Caco-2 (cell line): ENCODE data around the gene HOXB6. TPM values are rescaled to one million over a fixed set of nuclear protein-coding genes. Genes with fewer than 3 reads are reported as not detected.

Experiments used
- BruUV-seq: library from RNA; stranded (reverse); fragments of 400-500 nt; replicated peaks from 2 replicates; lab custom pipeline; 2021; lab: Mats Ljungman, UMichigan
- CTCF ChIA-PET: fragments of 300-600 bp; sonication (Branson Sonifier 250); formaldehyde crosslinking; loops from one replicate; lab custom pipeline; 2022; ENCODE audit warnings: antibody characterized with exemption; lab: Charles Lee
- POLR2A ChIA-PET: fragments of 300-600 bp; sonication (Branson Sonifier 250); formaldehyde crosslinking; loops from one replicate; lab custom pipeline; 2022; ENCODE audit warnings: antibody characterized with exemption; lab: Charles Lee
- DNase-seq, 2 experiments: peaks; one replicate each; pipeline versions ENCODE4 v3.0.0 to v3.0.0-alpha.2; 2020 to 2022
- H3K27me3 ChIP-seq: replicated peaks from 2 replicates; pipeline ENCODE4 v1.6.0; 2011; ENCODE audit warnings: low read length; ENCODE audit not compliant: control insufficient read depth, insufficient read depth
- H3K36me3 ChIP-seq: 2 replicates; pipeline ENCODE4 v1.5.1; 2011; ENCODE audit warnings: low read length; ENCODE audit not compliant: control insufficient read depth, insufficient read depth
- H3K4me1 ChIP-seq: fragments of 250-450 bp; sonication (Bioruptor Pico); 2 replicates; pipeline ENCODE4 v1.5.1; 2020; ENCODE audit warnings: mild to moderate bottlenecking
- H3K4me3 ChIP-seq: 2 replicates; pipeline ENCODE4 v1.5.1; 2011; ENCODE audit warnings: low read depth, mild to moderate bottlenecking, control low read depth, low read length
- H3K9me3 ChIP-seq: fragments of 250-450 bp; sonication (Bioruptor Pico); 2 replicates; pipeline ENCODE4 v1.5.1; 2020; ENCODE audit warnings: mild to moderate bottlenecking, moderate library complexity
- H3K27ac Mint-ChIP-seq: one replicate; pipeline ENCODE4 v1.8.0; 2022; ENCODE audit warnings: mixed read lengths; ENCODE audit not compliant: unreplicated experiment
- H3K27me3 Mint-ChIP-seq: one replicate; pipeline ENCODE4 v1.8.0; 2022; ENCODE audit warnings: mixed read lengths; ENCODE audit not compliant: insufficient read depth, unreplicated experiment
- H3K36me3 Mint-ChIP-seq: one replicate; pipeline ENCODE4 v1.8.0; 2022; ENCODE audit warnings: mild to moderate bottlenecking, mixed read lengths; ENCODE audit not compliant: insufficient read depth, unreplicated experiment
- H3K4me1 Mint-ChIP-seq: one replicate; pipeline ENCODE4 v1.8.0; 2022; ENCODE audit warnings: low read depth, mixed read lengths; ENCODE audit not compliant: unreplicated experiment
- H3K4me3 Mint-ChIP-seq: one replicate; pipeline ENCODE4 v1.8.0; 2022; ENCODE audit warnings: mild to moderate bottlenecking, moderate library complexity, mixed read lengths; ENCODE audit not compliant: unreplicated experiment
- H3K9me3 Mint-ChIP-seq: one replicate; pipeline ENCODE4 v1.8.0; 2022; ENCODE audit warnings: mixed read lengths; ENCODE audit not compliant: unreplicated experiment
- intact Hi-C: fragments of 100-400 bp; cut with micrococcal nuclease; formaldehyde crosslinking; loops from one replicate; pipeline ENCODE4 v1.10.0; 2022; ENCODE audit not compliant: unreplicated experiment
- total RNA-seq: library from RNA; stranded (reverse); gene quantifications from 2 replicates; pipeline ENCODE4 v1.2.3, GENCODE V29; 2022
- TF ChIP-seq, protein P1 (sequence below), 2 experiments: fragments of 200-600 bp in 1 of 2; IDR thresholded peaks; 1 replicate in 1 of 2; 2 replicates in 1 of 2; pipeline versions ENCODE4 v1.5.1 to v1.8.0; 2011 to 2022; ENCODE audit warnings: antibody characterized with exemption in 1 of 2, control low read depth in 1 of 2, inconsistent platforms in 1 of 2, low read depth in 1 of 2, low read length in 1 of 2, mild to moderate bottlenecking in 1 of 2, moderate library complexity in 1 of 2; ENCODE audit not compliant: insufficient read depth in 1 of 2, severe bottlenecking in 1 of 2, unreplicated experiment in 1 of 2

HOXB6 gene
- total RNA-seq, 1 experiment from 2014 or later, result 1.9 TPM

DNA sequence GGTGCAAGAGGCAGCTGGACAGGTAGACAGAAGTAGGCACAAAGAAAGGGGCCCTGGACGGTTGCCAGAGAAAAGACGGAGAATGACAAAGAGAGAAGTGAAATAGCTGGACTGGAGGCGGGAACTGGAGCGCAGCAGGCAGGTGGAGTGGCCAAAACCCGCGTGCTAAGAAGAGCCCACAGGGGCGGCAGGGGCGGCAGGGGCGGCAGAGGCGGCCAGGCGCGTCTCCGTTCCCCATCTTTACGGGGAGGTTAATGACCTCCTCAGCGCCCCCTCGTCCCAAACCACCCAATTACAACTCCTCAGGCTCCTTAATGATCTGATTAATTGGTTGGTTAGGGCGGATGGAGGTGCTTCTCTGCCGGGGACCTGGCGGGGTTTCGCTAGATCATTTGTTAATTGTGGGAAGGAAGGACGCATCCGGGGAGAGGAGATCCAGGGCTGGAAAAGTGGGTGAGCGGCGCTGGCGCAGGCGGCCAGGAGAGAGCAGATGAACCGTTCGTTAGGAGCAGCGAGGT lies 36.8 kb upstream of the HOXB6 start:
- H3K27me3 ChIP-seq, result no peaks in the 10 kb centered on the region
- ChIA-PET CTCF (interaction anchor here (0.6 kb wide), 1 partner anchor 1490 kb away, joined by 4 read pairs; no protein-coding TSS in a partner anchor), POLR2A (no interaction called here)
- no peaks in the 10 kb centered on the region for H3K9me3 ChIP-seq
- Mint-ChIP-seq H3K27ac (no peak overlapping the region), H3K36me3 (no peaks in the 10 kb centered on the region), H3K9me3 (no peaks in the 10 kb centered on the region), H3K4me1 (no peaks in the 10 kb centered on the region), H3K27me3 (peaks cover 13% of the 10 kb centered on the region), H3K4me3 (no peak overlapping the region)
- intact Hi-C loops, result no loop called here
- peak in 1 of 2 experiments; percentile 38 for DNase-seq
- no TSS peak for BruUV-seq
- no peak overlapping the region for H3K4me3 ChIP-seq
- TF ChIP-seq, protein P1, sequence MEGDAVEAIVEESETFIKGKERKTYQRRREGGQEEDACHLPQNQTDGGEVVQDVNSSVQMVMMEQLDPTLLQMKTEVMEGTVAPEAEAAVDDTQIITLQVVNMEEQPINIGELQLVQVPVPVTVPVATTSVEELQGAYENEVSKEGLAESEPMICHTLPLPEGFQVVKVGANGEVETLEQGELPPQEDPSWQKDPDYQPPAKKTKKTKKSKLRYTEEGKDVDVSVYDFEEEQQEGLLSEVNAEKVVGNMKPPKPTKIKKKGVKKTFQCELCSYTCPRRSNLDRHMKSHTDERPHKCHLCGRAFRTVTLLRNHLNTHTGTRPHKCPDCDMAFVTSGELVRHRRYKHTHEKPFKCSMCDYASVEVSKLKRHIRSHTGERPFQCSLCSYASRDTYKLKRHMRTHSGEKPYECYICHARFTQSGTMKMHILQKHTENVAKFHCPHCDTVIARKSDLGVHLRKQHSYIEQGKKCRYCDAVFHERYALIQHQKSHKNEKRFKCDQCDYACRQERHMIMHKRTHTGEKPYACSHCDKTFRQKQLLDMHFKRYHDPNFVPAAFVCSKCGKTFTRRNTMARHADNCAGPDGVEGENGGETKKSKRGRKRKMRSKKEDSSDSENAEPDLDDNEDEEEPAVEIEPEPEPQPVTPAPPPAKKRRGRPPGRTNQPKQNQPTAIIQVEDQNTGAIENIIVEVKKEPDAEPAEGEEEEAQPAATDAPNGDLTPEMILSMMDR (IDR thresholded peaks at IDR 0.05; ENCODE audit: insufficient read depth in 1 of 2, low read depth in 1 of 2, low read length in 1 of 2, severe bottlenecking in 1 of 2, unreplicated experiment in 1 of 2), result no peak
- peaks cover 9% of the 10 kb centered on the region; the same call in 1 of the 2 replicates for H3K4me1 ChIP-seq
- H3K36me3 ChIP-seq, result no peaks in the 10 kb centered on the region

DNA sequence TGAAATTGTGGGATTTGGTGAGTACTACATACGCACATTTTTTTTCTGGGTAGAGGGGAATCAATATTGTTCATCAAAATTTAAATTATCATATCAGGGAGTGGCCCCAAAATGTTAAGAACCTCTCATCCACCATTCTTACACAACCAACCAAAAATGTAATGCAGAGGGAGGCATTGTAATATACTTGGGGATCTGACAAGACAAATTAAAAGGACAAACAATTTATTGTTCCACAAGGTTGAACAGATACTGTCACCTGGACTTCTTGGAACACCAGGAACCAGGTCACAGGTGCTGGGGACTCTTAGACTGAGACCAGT lies 36.0 kb upstream of the HOXB6 start:
- Histone ChIP-seq H3K36me3 (no peaks in the 10 kb centered on the region), H3K27me3 (no peaks in the 10 kb centered on the region), H3K9me3 (no peaks in the 10 kb centered on the region), H3K4me1 (peaks cover 2% of the 10 kb centered on the region; the same call in 1 of the 2 replicates), H3K4me3 (no peak overlapping the region)
- POLR2A ChIA-PET, result no interaction called here
- H3K4me1 Mint-ChIP-seq, result no peaks in the 10 kb centered on the region
- intact Hi-C loops, result no loop called here
- no peak overlapping the region for H3K27ac Mint-ChIP-seq
- H3K27me3 Mint-ChIP-seq, result peaks cover 13% of the 10 kb centered on the region
- TF ChIP-seq, protein P1 (IDR thresholded peaks at IDR 0.05; ENCODE audit: insufficient read depth in 1 of 2, low read depth in 1 of 2, low read length in 1 of 2, severe bottlenecking in 1 of 2, unreplicated experiment in 1 of 2), result no peak
- no peaks in the 10 kb centered on the region for H3K9me3 Mint-ChIP-seq
- no peak for DNase-seq
- H3K4me3 Mint-ChIP-seq, result no peak overlapping the region
- CTCF ChIA-PET, result no interaction called here
- H3K36me3 Mint-ChIP-seq, result no peaks in the 10 kb centered on the region
- no TSS peak for BruUV-seq

DNA sequence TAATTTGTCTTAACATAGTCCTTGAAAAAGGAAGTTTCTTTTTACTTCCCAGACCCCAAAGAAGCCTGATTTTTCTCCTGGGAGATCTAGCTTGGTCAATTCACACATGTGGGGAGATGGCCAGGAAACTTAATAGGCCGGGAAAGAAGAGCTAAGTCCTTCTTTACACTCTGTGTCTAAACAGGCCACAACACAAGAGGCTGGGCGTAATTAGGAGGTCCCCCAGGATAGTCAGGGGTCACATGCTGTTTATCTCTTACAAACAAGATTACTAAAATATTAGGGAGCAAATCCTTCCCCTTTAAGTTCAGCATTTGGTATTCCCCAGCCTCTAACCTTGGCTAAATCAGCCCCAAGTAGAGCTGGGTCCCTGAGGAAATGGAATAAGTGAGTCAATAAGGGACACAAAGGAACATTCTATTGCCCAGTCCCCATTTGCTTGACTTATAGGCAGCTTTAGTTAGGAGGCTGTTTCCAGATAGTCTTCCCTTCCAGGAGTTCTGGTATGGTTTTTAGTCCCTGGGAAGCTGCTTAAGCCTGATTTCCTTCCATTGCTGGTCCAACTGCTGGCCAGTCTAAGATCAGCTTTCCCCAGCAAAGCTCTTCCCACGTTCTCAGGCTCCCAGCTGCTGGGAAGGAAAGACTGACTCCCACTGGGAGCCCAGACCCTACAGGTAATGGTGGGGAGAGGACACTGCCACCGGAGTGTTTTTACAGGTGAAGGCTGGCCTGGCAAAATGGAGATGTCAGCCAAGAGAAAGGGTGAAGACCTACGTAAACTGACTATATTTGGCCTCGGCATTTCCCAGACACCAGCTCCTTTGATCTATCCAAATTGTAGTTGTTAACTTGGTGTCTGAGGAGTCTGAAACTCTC lies 35.4 kb upstream of the HOXB6 start:
- no TSS peak for BruUV-seq
- TF ChIP-seq, protein P1 (IDR thresholded peaks at IDR 0.05; ENCODE audit: insufficient read depth in 1 of 2, low read depth in 1 of 2, low read length in 1 of 2, severe bottlenecking in 1 of 2, unreplicated experiment in 1 of 2), result no peak
- Mint-ChIP-seq H3K27ac (no peak overlapping the region), H3K27me3 (peaks cover 10% of the 10 kb centered on the region), H3K36me3 (no peaks in the 10 kb centered on the region), H3K4me3 (no peak overlapping the region), H3K9me3 (no peaks in the 10 kb centered on the region), H3K4me1 (no peaks in the 10 kb centered on the region)
- Histone ChIP-seq H3K36me3 (no peaks in the 10 kb centered on the region), H3K9me3 (no peaks in the 10 kb centered on the region), H3K4me3 (no peak overlapping the region), H3K4me1 (no peaks in the 10 kb centered on the region), H3K27me3 (no peaks in the 10 kb centered on the region)
- no peak for DNase-seq
- ChIA-PET POLR2A (interaction anchor here (0.5 kb wide), 1 partner anchor 592 kb away, joined by 4 read pairs; the partner anchor contains the start of gene NFE2L1), CTCF (no interaction called here)
- intact Hi-C loops, result no loop called here
